K562 (cell line): ENCODE measurements around the gene RNF31. TPM values are rescaled to one million over a fixed set of nuclear protein-coding genes. Genes with fewer than 3 reads are reported as not detected.
A peak's percentile ranks its signal among the peaks of the same experiment; 100 is the strongest.

ENCODE experiments used
- ATF1 ChIP-seq, 2 experiments: fragments of 450-650 bp in 1 of 2; IDR thresholded peaks; 2 replicates each; pipeline ENCODE4 v1.6.1; 2016; ENCODE audit warnings: missing compliant biosample characterization in 1 of 2, missing genetic modification characterization in 1 of 2
- CHCHD3 ChIP-seq: fragments of 250-450 bp; sonication (Bioruptor Pico); IDR thresholded peaks from 2 replicates; pipeline ENCODE4 v2.1.2; 2022; ENCODE audit warnings: mild to moderate bottlenecking
- EP300 ChIP-seq: IDR thresholded peaks from 2 replicates; pipeline ENCODE4 v1.6.1; 2012; ENCODE audit warnings: low read length, improper control_type of control experiment
- FOXA1 ChIP-seq: fragments of 450-650 bp; IDR thresholded peaks from 2 replicates; pipeline ENCODE4 v1.6.1; 2016; ENCODE audit warnings: mild to moderate bottlenecking, borderline replicate concordance
- KAT7 ChIP-seq: sonication (generic); formaldehyde crosslinking; IDR thresholded peaks from 2 replicates; pipeline ENCODE4 v1.8.0; 2022; ENCODE audit warnings: missing genetic modification reagents, mild to moderate bottlenecking, borderline replicate concordance
- L3MBTL2 ChIP-seq: fragments of 450-650 bp; IDR thresholded peaks from 2 replicates; pipeline ENCODE4 v1.6.1; 2016; ENCODE audit warnings: mild to moderate bottlenecking, moderate library complexity
- MCM5 ChIP-seq: fragments of 450-650 bp; IDR thresholded peaks from 2 replicates; pipeline ENCODE4 v1.6.1; 2016; ENCODE audit warnings: low read depth
- MIER1 ChIP-seq: fragments of 450-650 bp; IDR thresholded peaks from 2 replicates; pipeline ENCODE4 v1.6.1; 2016; ENCODE audit warnings: antibody characterized with exemption, mild to moderate bottlenecking, low read depth
- NFIX ChIP-seq: fragments of 250-450 bp; sonication (Bioruptor Pico); IDR thresholded peaks from 2 replicates; pipeline ENCODE4 v1.4.0; 2020; ENCODE audit warnings: low read depth, mild to moderate bottlenecking, moderate library complexity
- OTX1 ChIP-seq: fragments of 450-650 bp; formaldehyde crosslinking; IDR thresholded peaks from 2 replicates; pipeline ENCODE4 v1.4.0; 2022; ENCODE audit warnings: mild to moderate bottlenecking
- POLR2AphosphoS5 ChIP-seq: IDR thresholded peaks from 2 replicates; pipeline ENCODE4 v1.6.1; 2011; ENCODE audit warnings: mild to moderate bottlenecking, low read depth, low read length, moderate library complexity; ENCODE audit not compliant: control insufficient read depth, insufficient read depth
- PPARD ChIP-seq: fragments of 250-450 bp; sonication (Bioruptor Pico); IDR thresholded peaks from 2 replicates; pipeline ENCODE4 v1.8.0; 2022; ENCODE audit warnings: inconsistent platforms, mild to moderate bottlenecking, moderate library complexity
- RHOXF2B ChIP-seq: fragments of 250-450 bp; sonication (Bioruptor Pico); conservative IDR thresholded peaks from 2 replicates; pipeline ENCODE4 v1.5.1; 2021
- SIN3A ChIP-seq, 2 experiments: fragments of 150-350 bp in 1 of 2; IDR thresholded peaks; 2 replicates each; pipeline ENCODE4 v1.6.1; 2011 to 2016; ENCODE audit warnings: borderline replicate concordance in 2 of 2, low read depth in 2 of 2, low read length in 2 of 2, mild to moderate bottlenecking in 2 of 2, moderate library complexity in 2 of 2; ENCODE audit not compliant: control insufficient read depth in 1 of 2
- SPI1 ChIP-seq: IDR thresholded peaks from 2 replicates; pipeline ENCODE4 v1.6.1; 2011; ENCODE audit warnings: low read depth, low read length, control low read depth, borderline replicate concordance
- STAT5A ChIP-seq: IDR thresholded peaks from 2 replicates; pipeline ENCODE4 v1.6.1; 2012; ENCODE audit warnings: low read length, inconsistent platforms, borderline replicate concordance
- STAT6 ChIP-seq: sonication (generic); formaldehyde crosslinking; IDR thresholded peaks from 2 replicates; pipeline ENCODE4 v1.8.1; 2023; ENCODE audit warnings: mild to moderate bottlenecking, missing genetic modification reagents
- TRIM28 ChIP-seq: fragments of 450-650 bp; IDR thresholded peaks from 2 replicates; pipeline ENCODE4 v1.6.1; 2017
- TSHZ1 ChIP-seq: fragments of 250-450 bp; sonication (Bioruptor Pico); IDR thresholded peaks from 2 replicates; pipeline ENCODE4 v1.4.0; 2020; ENCODE audit warnings: mild to moderate bottlenecking, moderate library complexity
- ZBTB5 ChIP-seq: fragments of 450-650 bp; IDR thresholded peaks from 2 replicates; pipeline ENCODE4 v1.6.1; 2017; ENCODE audit warnings: antibody characterized with exemption
- polyA plus RNA-seq, 8 experiments: library from polyadenylated mRNA; depleted of rRNA in 4 of 8; stranded (reverse) in 5 of 8; unstranded in 3 of 8; fragments of >200 nt; fragmentation: Nextera tagmentation in 2 of 8; fragmentation: Illumina TruSeq in 1 of 8; extraction: Ambion mirVana in 2 of 8; extraction: Trizol in 1 of 8; gene quantifications; 2 replicates each; pipeline versions ENCODE4 v1.2.1 to v1.2.3, GENCODE V29; 2011 to 2014; ENCODE audit warnings: inconsistent platforms in 1 of 8, missing spikeins in 1 of 8
- total RNA-seq, 7 experiments: library from RNA; depleted of rRNA in 6 of 7; stranded (reverse); fragments of >200 nt in 6 of 7; fragmentation: Illumina TruSeq in 2 of 7; extraction: Trizol in 2 of 7; gene quantifications; 2 replicates each; pipeline versions ENCODE4 v1.2.1 to v1.2.3, GENCODE V29; 2011 to 2021; ENCODE audit warnings: low replicate concordance in 1 of 7

The RNF31 gene
- total and polyA plus RNA-seq, 9 of the 15 experiments (the other 6 are each of a cell fraction or from before 2014, with no cell fraction given), result 3.1 to 47.6 (median 19.1) TPM

DNA sequence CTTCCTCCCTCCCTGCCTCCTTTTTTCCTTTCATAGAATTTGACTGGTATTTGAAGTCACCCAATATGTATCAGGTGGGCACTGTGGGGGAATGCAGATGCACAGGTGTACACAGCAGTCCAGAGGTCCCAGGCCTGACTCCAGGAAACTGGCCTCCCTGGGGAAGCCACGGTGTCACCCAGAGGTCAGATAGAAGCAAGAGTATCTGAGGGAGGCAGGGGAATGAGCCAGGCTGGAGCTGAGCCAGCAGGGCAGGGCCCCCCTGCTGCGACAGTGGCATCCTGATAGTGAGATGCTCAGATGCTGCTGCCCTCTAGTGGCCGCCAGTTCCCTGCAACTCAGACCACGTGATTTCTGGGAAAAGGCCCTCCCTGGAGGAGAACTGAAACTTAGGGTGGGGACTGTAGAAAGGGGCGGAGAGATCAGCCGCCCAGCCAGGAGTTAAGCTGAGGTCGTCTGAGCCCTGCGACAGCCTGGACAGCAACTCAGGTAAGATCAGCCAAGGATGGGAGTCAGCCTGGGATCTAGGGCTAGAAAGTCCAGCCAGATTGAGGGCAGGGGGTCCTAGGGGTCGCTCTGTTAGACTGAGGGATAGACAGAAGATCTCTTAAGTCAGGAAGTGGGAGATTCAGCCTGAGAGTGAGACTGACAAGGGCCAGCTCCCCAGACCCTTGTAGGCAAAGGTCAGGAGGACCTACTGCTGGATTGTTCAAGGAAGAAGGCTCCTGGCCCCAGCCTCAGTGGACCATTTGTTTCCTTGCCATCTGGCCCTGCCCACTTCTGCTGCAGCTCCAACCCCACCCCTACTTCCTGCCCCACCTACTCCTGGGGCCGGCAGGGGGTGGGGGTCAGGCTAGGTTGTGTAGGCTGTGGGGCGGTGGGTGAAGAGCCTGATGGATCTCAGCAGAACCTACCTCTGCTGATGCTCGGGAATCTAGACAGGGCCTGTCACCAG is 13.8 kb downstream of the RNF31 start, which contains the start of gene IRF9 (continued):
- no peak for TF ChIP-seq ATF1 (CRISPR knock-in tag; IDR thresholded peaks at IDR 0.05)
- TF ChIP-seq ATF1 (tag; IDR thresholded peaks at IDR 0.05), result peak; percentile 42; the same call in 1 of the 2 replicates
- peak; percentile 76 for TF ChIP-seq STAT5A
- TF ChIP-seq ZBTB5, result no peak
- TF ChIP-seq POLR2AphosphoS5, result 0 out of 2 replicates have a peak, but pooled peaks have one; percentile 21
- no peak for TF ChIP-seq PPARD (CRISPR knock-in tag)
- TF ChIP-seq SIN3A (IDR thresholded peaks at IDR 0.05; ENCODE audit: borderline replicate concordance in 2 of 2, control insufficient read depth in 1 of 2, low read depth in 2 of 2, low read length in 2 of 2), result peak in 1 of 2 experiments; percentile 41; a peak in 1 of 4 replicates
- TF ChIP-seq SPI1, result no peak
- TF ChIP-seq MIER1, result no peak
- TF ChIP-seq TRIM28, result no peak
- peak; percentile 42 for TF ChIP-seq EP300
- peak; percentile 72; the same call in 1 of the 2 replicates for TF ChIP-seq KAT7 (CRISPR knock-in tag)
- no peak for TF ChIP-seq CHCHD3 (CRISPR knock-in tag)
- 0 out of 2 replicates have a peak, but pooled peaks have one; percentile 1 for TF ChIP-seq NFIX (CRISPR knock-in tag)
- TF ChIP-seq FOXA1, result no peak
- no peak for TF ChIP-seq MCM5
- TF ChIP-seq TSHZ1 (CRISPR knock-in tag), result no peak
- TF ChIP-seq STAT6 (CRISPR knock-in tag), result no peak
- TF ChIP-seq L3MBTL2, result peak; percentile 46
- TF ChIP-seq OTX1 (CRISPR knock-in tag), result 0 out of 2 replicates have a peak, but pooled peaks have one; percentile 3
- TF ChIP-seq RHOXF2B, result no peak
